ENCODE data around the gene PITPNC1. TPM values are rescaled to one million over a fixed set of nuclear protein-coding genes. Genes with fewer than 3 reads are reported as not detected.

The PITPNC1 gene
- total RNA-seq, 1 donor from 2014 or later, result 8.1 TPM

- intact Hi-C loops (cut with DNase I), result no loop called here
- no peaks in the 10 kb centered on the region for H3K36me3 ChIP-seq
- no peaks in the 10 kb centered on the region for H3K9me3 ChIP-seq
- H3K27ac ChIP-seq, result no peak overlapping the region
- peak in 1 of 2 donors; percentile 9 for DNase-seq (ENCODE audit: extremely low spot score in 2 of 2)
- TF ChIP-seq POLR2AphosphoS5 (IDR thresholded peaks at IDR 0.05; ENCODE audit: insufficient read depth in 1 of 2, low read depth in 1 of 2), result no peak
- TF ChIP-seq, protein P1, sequence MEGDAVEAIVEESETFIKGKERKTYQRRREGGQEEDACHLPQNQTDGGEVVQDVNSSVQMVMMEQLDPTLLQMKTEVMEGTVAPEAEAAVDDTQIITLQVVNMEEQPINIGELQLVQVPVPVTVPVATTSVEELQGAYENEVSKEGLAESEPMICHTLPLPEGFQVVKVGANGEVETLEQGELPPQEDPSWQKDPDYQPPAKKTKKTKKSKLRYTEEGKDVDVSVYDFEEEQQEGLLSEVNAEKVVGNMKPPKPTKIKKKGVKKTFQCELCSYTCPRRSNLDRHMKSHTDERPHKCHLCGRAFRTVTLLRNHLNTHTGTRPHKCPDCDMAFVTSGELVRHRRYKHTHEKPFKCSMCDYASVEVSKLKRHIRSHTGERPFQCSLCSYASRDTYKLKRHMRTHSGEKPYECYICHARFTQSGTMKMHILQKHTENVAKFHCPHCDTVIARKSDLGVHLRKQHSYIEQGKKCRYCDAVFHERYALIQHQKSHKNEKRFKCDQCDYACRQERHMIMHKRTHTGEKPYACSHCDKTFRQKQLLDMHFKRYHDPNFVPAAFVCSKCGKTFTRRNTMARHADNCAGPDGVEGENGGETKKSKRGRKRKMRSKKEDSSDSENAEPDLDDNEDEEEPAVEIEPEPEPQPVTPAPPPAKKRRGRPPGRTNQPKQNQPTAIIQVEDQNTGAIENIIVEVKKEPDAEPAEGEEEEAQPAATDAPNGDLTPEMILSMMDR (IDR thresholded peaks at IDR 0.05), result no peak
- no peak for TF ChIP-seq POLR2A (IDR thresholded peaks at IDR 0.05)
- no peak overlapping the region for H3K4me3 ChIP-seq
- H3K4me1 ChIP-seq, result peaks cover 24% of the 10 kb centered on the region
- no peaks in the 10 kb centered on the region for H3K27me3 ChIP-seq
These were observed 225.4 kb downstream of the PITPNC1 start for GRCh38 chr17:67602444-67602843.

DNA sequence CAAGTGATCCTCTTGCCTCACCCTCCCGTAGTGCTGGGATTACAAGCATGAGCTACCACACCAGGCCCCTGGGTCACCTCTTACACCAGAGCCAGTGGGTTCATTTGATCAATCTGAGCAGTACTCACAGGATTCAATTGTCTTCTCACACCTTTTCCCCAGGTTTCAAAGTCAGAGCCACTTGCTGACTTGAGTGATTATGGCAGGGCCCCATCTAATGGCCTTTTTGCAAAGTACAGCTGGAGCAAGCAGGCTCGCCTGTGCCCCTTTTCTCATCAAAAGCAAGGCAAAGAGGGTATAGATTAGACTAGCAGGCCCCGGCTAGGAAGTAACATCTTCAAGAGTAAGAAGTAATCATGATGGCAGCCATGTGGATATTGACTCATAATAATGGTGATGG lies 225.9 kb downstream of the PITPNC1 start:
- Histone ChIP-seq H3K27ac (no peak overlapping the region), H3K36me3 (no peaks in the 10 kb centered on the region), H3K27me3 (no peaks in the 10 kb centered on the region), H3K9me3 (no peaks in the 10 kb centered on the region), H3K4me3 (no peak overlapping the region), H3K4me1 (peaks cover 24% of the 10 kb centered on the region)
- DNase-seq (ENCODE audit: extremely low spot score in 2 of 2), result no peak
- TF ChIP-seq, protein P1 (IDR thresholded peaks at IDR 0.05), result no peak
- TF ChIP-seq POLR2AphosphoS5 (IDR thresholded peaks at IDR 0.05; ENCODE audit: insufficient read depth in 1 of 2, low read depth in 1 of 2), result no peak
- TF ChIP-seq POLR2A (IDR thresholded peaks at IDR 0.05), result no peak
- intact Hi-C loops (cut with DNase I), result no loop called here

- no peak for DNase-seq (ENCODE audit: extremely low spot score in 2 of 2)
- Histone ChIP-seq H3K4me3 (no peak overlapping the region), H3K27me3 (no peaks in the 10 kb centered on the region), H3K36me3 (no peaks in the 10 kb centered on the region), H3K27ac (no peak overlapping the region), H3K4me1 (peaks cover 24% of the 10 kb centered on the region), H3K9me3 (no peaks in the 10 kb centered on the region)
- TF ChIP-seq POLR2A (IDR thresholded peaks at IDR 0.05), result no peak
- TF ChIP-seq POLR2AphosphoS5 (IDR thresholded peaks at IDR 0.05; ENCODE audit: insufficient read depth in 1 of 2, low read depth in 1 of 2), result peak in 1 of 2 donors; percentile 36
- intact Hi-C loops (cut with DNase I), result no loop called here
These were observed 228.3 kb downstream of the PITPNC1 start for GRCh38 chr17:67605256-67605912.

GRCh38 chr17:67606471-67606870 lies 229.4 kb downstream of the PITPNC1 start:
- no peak overlapping the region for H3K27ac ChIP-seq
- DNase-seq (ENCODE audit: extremely low spot score in 2 of 2), result no peak
- H3K27me3 ChIP-seq, result no peaks in the 10 kb centered on the region
- H3K36me3 ChIP-seq, result no peaks in the 10 kb centered on the region
- no peak overlapping the region for H3K4me3 ChIP-seq
- intact Hi-C loops (cut with DNase I), result no loop called here
- H3K4me1 ChIP-seq, result peaks cover 24% of the 10 kb centered on the region
- TF ChIP-seq POLR2A (IDR thresholded peaks at IDR 0.05), result no peak
- TF ChIP-seq, protein P1 (IDR thresholded peaks at IDR 0.05), result no peak
- H3K9me3 ChIP-seq, result no peaks in the 10 kb centered on the region

DNA sequence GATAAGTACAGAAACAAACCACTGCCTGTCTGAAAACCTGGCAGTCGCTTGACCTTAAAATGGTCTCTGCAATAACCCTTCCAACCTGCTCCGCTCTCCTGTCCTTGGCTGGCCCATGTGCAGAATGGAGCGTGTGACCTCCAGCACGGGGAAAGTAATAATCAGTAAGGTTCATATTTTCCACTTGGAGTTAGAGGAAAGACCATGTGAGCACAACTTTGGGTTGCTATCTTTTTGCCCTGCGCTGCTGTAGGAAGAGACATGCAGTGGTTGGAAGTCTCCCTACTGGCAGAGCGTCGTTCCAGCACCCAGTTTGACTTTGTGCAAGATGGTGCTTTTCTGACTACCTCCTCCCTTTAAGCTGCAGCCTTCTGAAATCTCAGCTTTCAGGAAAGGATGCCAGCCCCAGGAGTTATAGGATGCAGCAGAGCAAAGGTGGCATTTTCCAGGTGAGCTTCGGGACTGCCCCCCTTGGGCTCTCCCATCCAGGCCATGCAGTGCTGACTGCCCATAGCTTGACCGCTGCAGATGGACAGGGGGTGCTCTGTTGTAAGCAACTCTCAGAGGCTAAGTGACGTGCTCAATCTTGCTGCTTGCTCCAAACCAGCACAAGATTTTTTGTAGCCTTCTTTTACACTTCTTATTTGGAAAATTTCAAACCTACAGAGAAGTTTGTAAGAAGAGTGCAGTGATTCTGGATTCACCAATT lies 230.0 kb downstream of the PITPNC1 start:
- H3K9me3 ChIP-seq, result no peaks in the 10 kb centered on the region
- H3K4me1 ChIP-seq, result peaks cover 24% of the 10 kb centered on the region
- intact Hi-C loops (cut with DNase I), result no loop called here
- H3K4me3 ChIP-seq, result no peak overlapping the region
- H3K27me3 ChIP-seq, result no peaks in the 10 kb centered on the region
- DNase-seq (ENCODE audit: extremely low spot score in 2 of 2), result no peak
- TF ChIP-seq POLR2A (IDR thresholded peaks at IDR 0.05), result no peak
- TF ChIP-seq, protein P1 (IDR thresholded peaks at IDR 0.05), result no peak
- TF ChIP-seq POLR2AphosphoS5 (IDR thresholded peaks at IDR 0.05; ENCODE audit: insufficient read depth in 1 of 2, low read depth in 1 of 2), result no peak
- H3K36me3 ChIP-seq, result no peaks in the 10 kb centered on the region
- no peak overlapping the region for H3K27ac ChIP-seq
